Islet of Langerhans (tissue), 1 donor: ENCODE data around the gene CDO1.
"Not testable (repeated sequence)": the region's sequence is repeated elsewhere in the genome, so short reads cannot be mapped to it uniquely, and the experiment has no call there.

Source experiments
- FAIRE-seq: peaks from one replicate; lab custom pipeline; 2011; peaks lifted over from hg19 to GRCh38; lab: Jason Lieb, UNC

The CDO1 gene

DNA sequence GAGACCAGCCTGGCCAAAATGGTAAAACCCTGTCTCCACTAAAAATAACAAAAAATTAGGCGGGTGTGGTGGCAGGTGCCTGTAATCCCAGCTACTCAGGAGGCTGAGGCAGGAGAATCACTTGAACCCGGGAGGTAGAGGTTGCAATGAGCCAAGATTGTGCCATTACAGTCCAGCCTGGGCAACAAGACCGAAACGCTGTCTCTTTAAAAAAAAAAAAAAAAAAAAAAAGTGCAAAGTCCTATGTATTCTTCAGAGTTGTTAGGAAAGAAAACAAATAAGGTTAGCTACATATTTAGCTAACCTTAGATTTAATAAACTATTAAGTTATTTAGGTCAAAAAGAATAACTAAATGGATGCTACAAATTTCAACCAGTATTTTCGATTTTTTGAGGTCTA is 13.5 kb upstream of the CDO1 start:
- no peak for FAIRE-seq

GRCh38 chr5:115825948-115826347 is 9.5 kb upstream of the CDO1 start:
- FAIRE-seq = no peak

DNA sequence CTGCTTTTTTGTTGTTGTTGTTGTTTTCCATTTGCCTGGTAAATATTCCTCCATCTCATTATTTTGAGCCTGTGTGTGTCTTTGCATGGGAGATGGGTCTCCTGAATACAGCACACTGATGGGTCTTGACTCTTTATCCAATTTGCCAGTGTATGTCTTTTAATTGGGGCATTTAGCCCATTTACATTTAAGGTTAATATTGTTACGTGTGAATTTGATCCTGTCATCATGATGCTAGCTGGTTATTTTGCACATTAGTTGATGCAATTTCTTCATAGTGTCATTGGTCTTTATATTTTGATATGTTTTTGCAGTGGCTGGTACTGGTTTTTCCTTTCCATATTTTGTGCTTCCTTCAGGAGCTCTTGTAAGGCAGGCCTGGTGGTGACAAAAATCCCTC is 8.5 kb upstream of the CDO1 start:
- not testable (repeated sequence) for FAIRE-seq

GRCh38 chr5:115820846-115821245 is 4.4 kb upstream of the CDO1 start:
- no peak for FAIRE-seq

DNA sequence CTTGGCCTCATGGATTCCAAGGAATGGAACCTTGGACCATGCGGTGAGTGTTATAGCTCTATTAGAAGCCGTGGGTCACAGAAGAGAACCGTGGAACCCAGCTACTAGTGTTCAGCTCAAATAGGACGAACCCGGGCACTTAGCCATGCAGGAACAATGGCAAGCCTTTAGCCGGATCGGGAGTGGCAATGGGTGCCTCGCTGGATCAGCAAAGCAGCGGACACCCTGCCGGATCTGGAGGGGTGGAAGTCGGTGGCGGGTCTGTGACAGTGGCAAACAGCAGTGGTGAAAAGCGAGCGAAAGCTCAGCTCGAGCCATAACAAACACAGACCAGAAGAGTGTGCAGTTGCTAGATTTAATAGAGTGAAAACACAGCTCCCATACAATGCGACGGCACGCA is 2.4 kb upstream of the CDO1 start:
- no peak for FAIRE-seq

DNA sequence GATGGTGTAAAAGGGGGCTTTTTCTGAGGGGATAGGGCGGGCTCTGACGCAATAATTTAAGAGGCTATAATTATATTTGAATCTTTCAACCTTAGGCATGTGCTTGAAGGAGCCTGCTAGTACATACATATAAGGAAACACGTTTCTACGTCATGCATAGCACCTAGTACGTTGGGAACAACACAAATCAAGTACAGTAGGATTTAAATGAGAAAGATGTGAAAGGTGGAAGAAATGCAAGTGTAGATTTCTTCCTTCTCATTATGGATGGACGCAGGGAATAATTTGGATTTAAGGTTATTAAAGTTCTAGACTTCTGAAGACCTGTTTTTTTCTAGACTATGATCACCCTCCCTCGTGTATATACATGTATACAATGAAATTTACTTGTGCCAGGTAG is 927 bp upstream of the CDO1 start:
- no peak for FAIRE-seq

DNA sequence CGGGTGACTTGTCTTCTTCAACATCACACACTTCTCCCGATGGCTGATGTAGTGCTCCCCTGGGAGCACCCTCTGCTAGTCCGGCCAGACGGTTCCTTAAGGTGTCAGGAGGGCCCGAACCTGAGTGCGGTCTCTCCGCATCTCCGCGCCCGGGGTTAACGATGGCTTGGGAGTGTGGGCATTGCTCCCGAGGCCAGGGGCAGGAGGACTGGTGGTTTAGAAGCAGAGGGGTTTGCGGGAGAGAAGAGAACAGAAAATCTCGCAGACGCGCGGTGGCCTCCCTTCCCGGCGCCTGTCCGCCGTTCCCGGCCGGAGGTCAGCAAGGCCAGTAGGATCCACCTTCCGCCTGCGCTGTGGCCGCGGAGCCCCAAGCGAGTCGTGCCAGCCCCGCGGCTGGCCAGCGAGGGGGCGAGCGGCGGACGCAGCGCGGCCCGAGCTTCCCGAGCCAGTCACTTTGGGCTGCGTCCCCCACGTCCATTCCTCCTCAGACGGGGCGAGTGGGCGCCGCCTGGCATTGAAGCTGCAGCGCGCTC is 700 bp downstream of the CDO1 start:
- FAIRE-seq = no peak

GRCh38 chr5:115815006-115815692 is 1.3 kb downstream of the CDO1 start:
- no peak for FAIRE-seq

DNA sequence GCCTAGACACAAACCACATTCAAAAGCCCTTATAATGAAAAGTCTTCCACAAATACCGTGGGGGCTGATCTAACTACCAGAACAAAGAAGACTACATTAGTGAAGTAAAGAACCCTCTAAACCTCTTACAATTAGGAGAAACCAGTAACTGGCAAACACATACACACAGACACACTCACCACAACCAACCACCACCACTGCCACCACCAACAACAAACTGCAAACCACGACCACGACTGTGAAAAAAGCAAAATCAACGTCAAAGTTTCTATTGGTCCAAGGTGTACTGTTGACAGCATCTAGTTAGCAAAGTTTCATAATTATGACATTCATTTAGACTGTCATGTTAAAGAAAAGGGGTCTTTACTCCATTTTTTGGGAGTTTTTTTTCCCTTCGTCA is 2.7 kb downstream of the CDO1 start:
- FAIRE-seq = no peak

DNA sequence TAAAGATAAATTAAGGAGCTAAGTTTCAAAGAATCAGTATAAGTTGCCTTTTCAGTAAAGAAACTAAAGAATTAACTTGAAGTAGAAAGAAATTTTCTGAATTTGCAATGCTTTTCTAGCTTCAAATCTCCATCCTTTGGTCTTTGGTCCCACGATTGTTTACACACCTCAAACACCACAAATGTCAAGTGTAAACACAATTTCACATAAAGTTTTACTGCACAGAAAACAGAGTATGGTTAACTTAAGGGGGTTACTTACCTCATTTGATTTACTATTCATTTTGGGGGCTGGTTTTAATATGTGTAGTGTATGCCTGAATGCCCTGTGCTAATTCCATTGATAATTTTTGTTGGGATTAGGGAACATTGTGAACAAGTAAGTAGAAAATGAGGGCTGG is 4.1 kb downstream of the CDO1 start:
- no peak for FAIRE-seq

GRCh38 chr5:115811406-115811805 is 5.1 kb downstream of the CDO1 start:
- FAIRE-seq = no peak

DNA sequence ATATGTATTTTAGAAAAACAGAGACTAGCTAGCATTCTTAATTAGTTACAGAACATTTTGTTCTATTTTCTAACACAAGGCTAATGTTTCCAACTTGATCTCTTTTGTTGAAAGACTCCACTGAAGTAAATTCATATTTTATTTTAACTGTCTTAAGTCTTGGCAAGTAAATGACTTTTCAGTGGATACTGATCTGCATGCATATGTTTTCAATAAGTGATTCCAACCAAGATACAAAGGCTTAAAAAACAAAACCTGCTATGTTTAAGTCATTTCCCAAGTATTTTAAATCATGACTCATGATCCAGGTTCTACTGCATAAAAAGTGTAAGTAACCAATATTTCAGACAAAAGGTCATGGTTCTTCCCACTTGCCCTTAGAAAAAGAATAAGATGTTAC is 5.7 kb downstream of the CDO1 start:
- FAIRE-seq = no peak

GRCh38 chr5:115809946-115810345 is 6.5 kb downstream of the CDO1 start:
- FAIRE-seq = no peak

- not testable (repeated sequence) for FAIRE-seq
These were observed 8.4 kb downstream of the CDO1 start for GRCh38 chr5:115808066-115808465.

DNA sequence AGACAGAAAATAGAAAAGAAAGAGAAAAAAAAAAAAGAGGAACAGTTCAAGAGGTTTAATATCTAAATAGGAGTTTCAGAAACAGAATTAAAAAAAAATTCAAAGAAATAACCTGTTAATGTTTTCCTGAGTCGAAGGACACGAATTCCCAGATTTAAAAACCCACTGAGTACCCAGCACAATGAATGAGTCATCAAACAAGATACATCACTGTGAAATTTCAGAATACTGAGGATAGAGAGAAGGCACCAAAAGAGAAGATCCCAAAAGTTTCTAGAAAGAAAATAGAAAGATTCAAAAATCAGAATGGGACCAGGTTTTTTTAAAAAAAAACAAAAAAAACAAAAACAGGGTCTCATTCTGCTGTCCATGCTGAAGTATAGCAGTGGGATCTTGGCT is 8.8 kb downstream of the CDO1 start:
- FAIRE-seq = peak; percentile 33

DNA sequence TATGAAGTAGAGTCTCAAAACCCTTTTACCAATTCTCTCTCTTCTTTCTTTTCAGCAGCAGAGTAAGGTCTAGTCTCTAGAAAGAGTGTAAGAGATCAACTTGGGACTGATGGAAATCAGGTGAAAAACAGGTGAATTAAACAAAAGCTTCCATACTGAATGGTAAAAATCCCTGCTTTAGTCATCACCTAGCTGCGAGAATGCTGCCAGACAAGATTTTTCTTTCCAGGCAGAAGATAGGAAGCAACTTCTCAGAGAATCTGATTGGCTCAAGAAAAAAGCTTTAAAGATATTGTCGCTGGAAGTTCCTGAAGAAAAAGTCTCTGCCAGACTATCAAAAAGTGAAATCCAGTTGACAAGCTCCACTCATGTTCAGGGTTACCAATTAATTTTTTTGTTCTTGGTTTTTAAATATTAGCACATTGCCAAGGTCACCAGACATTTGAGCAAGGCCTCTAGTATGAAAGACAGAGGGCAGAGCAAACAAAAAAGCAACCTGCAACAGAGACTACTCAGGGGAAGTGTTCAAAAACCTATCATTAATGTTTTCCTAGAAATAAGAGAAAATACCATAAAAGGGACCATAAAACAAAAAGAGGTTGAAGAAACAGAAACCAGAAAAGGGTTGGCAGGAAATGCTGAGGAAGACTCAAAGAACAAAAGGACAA is 9.3 kb downstream of the CDO1 start:
- no peak for FAIRE-seq

DNA sequence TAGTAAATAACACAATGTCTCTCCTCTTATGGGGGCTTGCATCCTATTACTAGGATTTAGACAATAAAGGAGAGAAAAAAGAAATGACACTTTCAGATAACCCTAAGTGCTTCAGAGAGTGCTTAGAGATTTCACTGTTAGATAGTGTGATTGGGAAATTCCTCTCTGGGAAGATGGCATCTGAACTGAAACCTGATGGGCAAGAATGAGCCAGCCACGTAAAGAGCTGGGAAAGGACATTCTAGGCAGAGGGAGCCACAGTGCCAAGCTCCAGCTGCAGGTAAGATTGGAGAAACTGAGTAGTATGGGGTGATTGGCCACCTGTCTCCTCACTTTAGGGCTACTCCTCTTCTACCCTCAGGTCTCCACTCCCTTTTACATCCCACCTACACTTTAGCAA is 14.5 kb downstream of the CDO1 start:
- no peak for FAIRE-seq

- no peak for FAIRE-seq
These were observed 15.3 kb downstream of the CDO1 start for GRCh38 chr5:115801152-115801551.

DNA sequence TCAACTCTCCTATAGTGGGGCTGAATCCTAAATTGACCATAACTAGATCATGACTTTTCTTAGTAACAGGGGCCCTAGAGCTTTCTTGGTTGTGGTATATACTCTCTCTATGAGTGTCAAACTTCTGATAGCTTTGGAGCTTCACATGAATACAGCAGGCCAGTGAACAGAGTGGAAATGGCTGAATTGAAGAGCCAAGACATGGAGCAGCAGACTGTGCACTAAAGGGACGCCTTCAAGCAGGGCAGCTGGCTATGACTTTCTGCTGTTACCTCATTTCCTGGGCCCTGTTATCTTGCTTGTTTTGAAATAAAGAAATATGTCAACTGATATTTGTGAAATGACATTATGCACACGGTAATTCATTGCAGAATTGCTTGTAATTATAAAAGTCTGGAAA is 16.4 kb downstream of the CDO1 start:
- no peak for FAIRE-seq

GRCh38 chr5:115798252-115798651 is 18.2 kb downstream of the CDO1 start:
- FAIRE-seq = no peak

DNA sequence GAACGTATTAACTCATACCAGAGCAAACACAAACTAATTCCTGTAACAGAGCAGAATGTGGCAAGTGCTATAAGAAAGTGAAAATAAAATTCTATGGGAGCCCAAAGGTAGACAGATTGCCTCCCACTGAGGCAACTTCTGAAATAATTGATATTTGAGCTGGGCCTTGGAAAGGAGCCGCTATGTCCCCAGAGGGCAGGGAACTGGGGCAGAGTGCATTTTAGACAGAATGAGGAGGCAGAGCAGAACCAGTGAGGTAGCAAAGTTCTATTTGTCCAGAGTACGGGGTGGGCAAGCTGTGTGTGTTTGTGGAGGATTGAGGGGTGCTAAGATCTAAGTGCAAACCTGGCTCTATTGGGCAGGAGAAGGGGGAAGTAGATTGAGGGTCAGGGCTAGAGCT is 19.8 kb downstream of the CDO1 start:
- no peak for FAIRE-seq

DNA sequence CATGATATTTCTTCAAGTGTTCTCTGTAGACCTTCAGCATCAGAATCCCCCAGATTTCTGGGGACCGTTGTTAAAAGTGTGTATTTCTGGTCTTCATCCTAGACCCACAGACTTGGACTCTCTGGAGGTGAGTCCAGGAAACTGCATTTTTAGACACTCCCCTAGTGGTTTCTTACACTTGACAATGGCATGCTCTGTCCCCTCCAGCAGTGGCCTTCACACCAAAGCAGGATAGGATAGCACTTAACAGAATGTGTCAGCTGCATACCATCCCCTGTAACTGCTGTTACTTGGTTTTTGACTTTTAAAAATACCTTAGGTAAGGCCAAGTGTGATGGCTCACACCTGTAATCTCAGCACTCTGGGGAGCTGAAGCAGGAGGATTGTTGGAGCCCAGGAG is 20.8 kb downstream of the CDO1 start:
- no peak for FAIRE-seq

- FAIRE-seq = no peak
These were observed 28.0 kb downstream of the CDO1 start for GRCh38 chr5:115788440-115788839.

DNA sequence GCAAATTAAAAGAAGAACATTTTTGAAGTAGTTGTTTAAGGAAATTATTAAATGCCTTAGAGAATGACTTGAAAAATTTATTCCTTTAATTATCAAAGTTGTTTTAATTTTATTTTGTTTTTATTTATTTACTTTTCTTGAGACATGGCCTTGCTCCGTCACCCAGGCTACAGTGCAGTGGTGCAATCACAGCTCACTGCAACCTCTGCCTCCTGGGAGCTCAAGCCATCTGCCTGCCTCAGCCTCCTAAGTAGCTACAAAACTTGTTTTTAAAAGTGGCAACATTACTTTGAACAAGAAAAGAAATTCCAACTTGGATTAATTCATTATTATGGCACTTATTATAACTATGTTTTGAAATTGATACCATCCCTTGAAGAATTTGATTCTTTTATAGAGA is 29.0 kb downstream of the CDO1 start:
- FAIRE-seq = no peak
